Cardiac septum (tissue), 1 donor: ENCODE measurements around the gene PIP5K1A. TPM values are rescaled to one million over a fixed set of nuclear protein-coding genes. Genes with fewer than 3 reads are reported as not detected.

Experiments used
- DNase-seq: peaks from one replicate; pipeline ENCODE4 v3.0.0-alpha.2; 2020; ENCODE audit warnings: low spot score
- intact Hi-C: fragments of 100-400 bp; cut with DNase I; formaldehyde crosslinking; loops from one replicate; pipeline ENCODE4 v1.14.0; 2022
- total RNA-seq: library from RNA; stranded (reverse); fragmentation: NEBNext Ultra II Directional; extraction: Animal tissue kit (Norgen Biotek cat#: 25700); gene quantifications from one replicate; pipeline ENCODE4 v1.2.1, GENCODE V29; 2021
- donor health status: DM: no; HTN: no; CAD: no.

PIP5K1A gene
- total RNA-seq, 1 donor from 2014 or later: 40.6 TPM

- intact Hi-C loops: loop anchor here (2.0 kb wide), 1 partner anchor 28 kb away; the partner anchor contains the start of gene PSMD4
- DNase-seq: no peak
These were observed 84.8 kb downstream of the PIP5K1A start for GRCh38 chr1:151282883-151283725.

- DNase-seq: no peak
- intact Hi-C loops: no loop called here
These were observed 85.7 kb downstream of the PIP5K1A start for GRCh38 chr1:151284013-151284577.

DNA sequence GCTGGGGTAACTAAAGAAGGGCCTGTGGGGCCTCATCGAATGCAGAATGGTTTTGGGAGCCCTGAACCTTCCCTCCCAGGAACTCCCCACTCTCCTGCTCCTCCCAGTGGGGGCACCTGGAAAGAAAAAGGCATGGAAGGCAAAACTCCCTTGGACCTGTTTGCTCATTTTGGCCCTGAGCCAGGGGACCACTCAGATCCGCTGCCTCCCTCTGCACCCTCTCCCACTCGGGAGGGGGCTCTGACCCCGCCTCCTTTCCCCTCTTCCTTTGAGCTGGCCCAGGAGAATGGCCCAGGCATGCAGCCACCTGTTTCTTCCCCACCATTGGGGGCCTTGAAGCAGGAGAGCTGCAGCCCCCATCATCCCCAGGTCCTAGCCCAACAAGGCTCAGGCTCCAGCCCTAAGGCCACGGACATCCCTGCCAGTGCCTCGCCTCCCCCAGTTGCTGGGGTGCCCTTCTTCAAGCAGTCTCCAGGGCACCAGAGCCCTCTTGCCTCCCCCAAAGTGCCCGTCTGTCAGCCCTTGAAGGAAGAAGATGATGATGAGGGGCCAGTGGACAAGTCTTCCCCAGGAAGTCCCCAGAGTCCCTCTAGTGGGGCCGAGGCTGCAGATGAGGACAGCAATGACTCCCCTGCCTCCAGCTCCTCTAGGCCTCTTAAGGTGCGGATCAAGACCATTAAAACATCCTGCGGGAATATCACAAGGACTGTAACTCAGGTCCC, 88.4 kb downstream of the PIP5K1A start:
- intact Hi-C loops: no loop called here
- no peak for DNase-seq

GRCh38 chr1:151287341-151287699, 89.0 kb downstream of the PIP5K1A start:
- intact Hi-C loops: no loop called here
- no peak for DNase-seq

GRCh38 chr1:151287767-151288500, 89.6 kb downstream of the PIP5K1A start:
- DNase-seq: no peak
- intact Hi-C loops: no loop called here

DNA sequence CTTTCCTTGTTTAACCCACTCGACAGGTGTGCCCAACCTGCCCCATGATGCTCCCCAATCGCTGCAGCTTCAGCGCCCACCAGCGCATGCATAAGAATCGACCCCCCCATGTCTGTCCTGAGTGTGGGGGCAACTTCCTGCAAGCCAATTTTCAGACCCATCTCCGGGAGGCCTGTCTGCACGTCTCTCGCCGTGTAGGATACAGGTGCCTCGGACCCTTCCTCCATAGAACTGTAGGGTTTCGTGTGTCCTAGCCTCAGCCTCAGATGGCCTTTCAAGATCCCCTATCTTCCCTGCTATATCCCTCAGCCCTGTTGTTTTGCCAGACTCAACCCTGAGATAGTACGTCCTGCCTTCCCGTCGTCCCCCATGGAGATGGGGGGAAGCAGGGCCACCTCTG, 90.2 kb downstream of the PIP5K1A start:
- intact Hi-C loops: no loop called here
- DNase-seq: no peak

DNA sequence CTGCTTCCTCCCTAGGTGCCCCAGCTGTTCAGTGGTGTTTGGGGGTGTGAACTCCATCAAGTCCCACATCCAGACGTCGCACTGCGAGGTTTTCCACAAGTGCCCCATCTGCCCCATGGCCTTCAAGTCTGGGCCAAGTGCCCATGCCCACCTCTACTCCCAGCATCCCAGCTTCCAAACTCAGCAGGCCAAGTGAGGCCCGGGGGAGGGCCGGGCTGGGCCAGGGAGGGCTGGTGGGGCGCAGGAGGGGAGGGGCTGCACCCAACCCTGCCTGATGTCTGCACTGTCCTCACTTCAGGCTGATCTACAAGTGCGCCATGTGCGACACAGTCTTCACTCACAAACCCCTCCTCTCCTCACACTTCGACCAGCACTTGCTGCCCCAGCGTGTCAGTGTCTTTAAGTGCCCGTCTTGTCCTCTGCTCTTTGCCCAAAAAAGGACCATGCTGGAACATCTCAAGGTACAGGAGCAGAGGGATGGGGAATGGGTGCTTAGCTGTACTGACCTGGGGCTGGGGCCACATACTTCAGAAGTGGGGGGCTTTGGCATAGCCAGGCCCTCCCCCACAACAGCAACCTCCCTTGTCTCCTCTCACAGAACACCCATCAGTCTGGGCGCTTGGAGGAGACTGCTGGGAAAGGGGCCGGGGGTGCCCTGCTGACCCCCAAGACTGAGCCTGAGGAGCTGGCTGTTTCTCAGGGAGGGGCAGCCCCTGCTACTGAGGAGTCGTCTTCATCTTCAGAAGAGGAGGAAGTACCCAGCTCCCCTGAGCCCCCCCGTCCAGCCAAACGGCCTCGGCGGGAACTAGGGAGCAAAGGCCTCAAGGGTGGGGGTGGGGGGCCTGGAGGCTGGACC, 91.0 kb downstream of the PIP5K1A start:
- intact Hi-C loops: no loop called here
- DNase-seq: no peak

DNA sequence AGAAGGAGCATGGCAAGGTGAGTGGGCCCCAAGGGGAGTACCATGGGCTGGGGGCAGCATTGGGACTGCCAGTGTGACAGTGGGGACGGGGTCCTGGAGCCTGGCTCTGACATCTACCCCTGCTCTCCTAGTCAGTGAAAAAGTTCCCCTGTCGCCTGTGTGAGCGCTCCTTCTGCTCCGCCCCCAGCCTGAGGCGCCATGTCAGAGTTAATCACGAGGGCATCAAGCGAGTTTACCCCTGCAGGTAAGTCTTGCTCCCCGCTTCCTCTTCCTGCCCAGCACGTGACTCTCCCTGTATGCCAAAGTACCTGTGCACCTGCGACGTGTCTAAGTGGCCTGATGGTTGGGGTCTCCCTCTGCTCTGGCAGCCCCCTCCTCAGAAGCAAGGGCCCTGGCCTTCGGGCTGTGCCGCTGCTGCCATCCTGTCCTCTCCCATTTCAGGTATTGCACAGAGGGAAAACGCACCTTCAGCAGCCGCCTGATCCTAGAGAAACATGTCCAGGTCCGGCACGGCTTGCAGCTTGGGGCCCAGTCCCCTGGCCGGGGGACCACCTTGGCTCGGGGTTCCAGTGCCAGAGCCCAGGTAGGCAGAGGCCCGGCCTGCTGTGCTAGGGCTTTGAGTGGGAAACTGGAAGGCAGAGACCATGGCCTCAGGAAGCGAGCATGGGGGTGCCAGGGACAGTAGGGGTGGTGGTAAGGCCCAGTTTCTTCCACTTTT, 91.8 kb downstream of the PIP5K1A start:
- DNase-seq: no peak
- intact Hi-C loops: no loop called here

DNA sequence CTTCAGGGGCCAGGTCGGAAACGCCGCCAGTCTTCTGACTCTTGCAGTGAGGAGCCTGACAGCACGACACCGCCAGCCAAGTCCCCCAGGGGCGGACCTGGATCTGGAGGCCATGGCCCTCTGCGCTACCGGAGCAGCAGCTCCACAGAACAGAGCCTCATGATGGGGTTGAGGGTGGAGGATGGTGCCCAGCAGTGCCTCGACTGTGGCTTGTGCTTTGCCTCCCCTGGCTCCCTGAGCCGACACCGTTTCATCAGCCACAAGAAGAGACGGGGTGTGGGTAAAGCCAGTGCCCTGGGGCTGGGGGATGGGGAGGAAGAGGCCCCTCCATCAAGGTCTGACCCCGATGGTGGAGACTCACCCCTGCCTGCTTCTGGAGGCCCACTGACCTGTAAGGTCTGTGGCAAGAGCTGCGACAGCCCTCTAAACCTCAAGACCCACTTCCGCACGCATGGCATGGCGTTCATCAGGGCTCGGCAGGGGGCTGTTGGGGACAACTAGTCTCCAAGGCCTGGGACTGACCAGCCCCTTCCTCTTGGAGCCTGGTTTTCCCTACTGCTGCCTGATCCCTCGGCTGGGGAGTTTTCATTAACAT, 92.5 kb downstream of the PIP5K1A start:
- DNase-seq: no peak
- intact Hi-C loops: no loop called here

GRCh38 chr1:151292207-151293030, 94.1 kb downstream of the PIP5K1A start:
- DNase-seq: no peak
- intact Hi-C loops: no loop called here

DNA sequence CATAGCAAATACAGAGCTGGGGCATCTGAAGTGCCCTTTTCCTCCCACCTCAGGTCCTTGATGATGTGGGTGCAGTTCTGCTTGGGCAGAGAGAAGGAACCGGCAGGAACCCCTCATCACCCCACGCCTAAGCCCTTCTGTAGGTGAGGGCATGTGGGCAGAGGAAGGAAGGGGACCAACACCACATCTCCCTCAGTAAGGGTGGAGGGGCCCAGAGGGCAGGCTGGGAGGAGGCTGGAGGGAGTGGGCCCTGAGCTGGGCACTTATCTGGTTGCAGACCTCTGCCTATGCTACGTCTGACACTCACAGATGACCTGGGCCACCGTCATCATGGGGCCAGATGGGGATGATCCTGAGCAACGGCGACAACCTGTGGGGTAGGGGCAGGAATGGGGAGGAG, 94.7 kb downstream of the PIP5K1A start:
- intact Hi-C loops: no loop called here
- DNase-seq: no peak

DNA sequence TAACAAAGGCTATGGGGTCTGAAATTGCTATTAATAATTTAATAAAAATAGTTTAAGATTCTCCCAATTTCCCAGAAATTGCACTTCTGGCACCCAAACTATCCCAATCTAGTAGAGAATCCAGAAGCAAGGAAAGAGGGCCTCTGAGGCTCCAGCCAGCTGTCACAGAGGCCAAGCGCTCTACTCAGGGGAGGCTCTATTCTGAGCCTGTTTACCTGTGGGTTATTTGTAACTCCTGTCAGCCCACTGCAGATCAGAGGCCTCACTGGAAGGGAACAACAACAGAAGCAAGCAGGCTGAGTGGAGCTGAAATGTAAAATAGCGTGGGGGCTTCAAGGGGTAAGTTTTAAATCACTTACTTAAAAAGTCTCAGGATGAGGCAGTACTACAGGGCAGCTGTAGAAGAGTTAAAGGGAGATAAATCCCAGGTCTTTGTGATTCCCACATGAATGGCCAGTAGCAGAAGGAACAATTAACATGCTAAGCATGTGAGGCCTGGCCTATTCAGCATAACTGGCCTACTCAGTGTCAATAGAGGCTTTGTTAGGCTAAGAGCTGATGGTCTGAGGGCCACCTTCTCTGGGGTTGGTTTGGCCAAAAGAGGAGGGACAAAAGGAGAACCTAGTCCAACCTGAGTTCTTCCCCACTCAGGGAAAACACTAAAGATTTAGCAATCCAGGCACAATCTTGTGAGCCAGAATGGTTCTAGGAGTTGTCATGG, 96.5 kb downstream of the PIP5K1A start:
- intact Hi-C loops: no loop called here
- no peak for DNase-seq

Other genes starting within 250 kb of the PIP5K1A start
- gene CERS2, start 223.7 kb upstream of the PIP5K1A start, total RNA-seq: 76.0 TPM
- gene ANXA9, start 216.3 kb upstream of the PIP5K1A start, total RNA-seq: 0.16 TPM
- 49.1 TPM for gene MINDY1, start 191.7 kb upstream of the PIP5K1A start, total RNA-seq
- 31.0 TPM for gene PRUNE1, start 190.1 kb upstream of the PIP5K1A start, total RNA-seq
- gene BNIPL, start 162.0 kb upstream of the PIP5K1A start, total RNA-seq: 0.32 TPM
- gene C1orf56, start 150.8 kb upstream of the PIP5K1A start, total RNA-seq: 8.9 TPM
- 44.2 TPM for gene CDC42SE1, start 138.9 kb upstream of the PIP5K1A start, total RNA-seq
- gene MLLT11, start 138.2 kb upstream of the PIP5K1A start, total RNA-seq: 58.7 TPM
- gene GABPB2, start 127.8 kb upstream of the PIP5K1A start, total RNA-seq: 11.7 TPM
- gene SEMA6C, start 51.9 kb upstream of the PIP5K1A start, total RNA-seq: 46.5 TPM
- 0.86 TPM for gene TNFAIP8L2, start 41.9 kb upstream of the PIP5K1A start, total RNA-seq
- gene LYSMD1, start 32.6 kb upstream of the PIP5K1A start, total RNA-seq: 12.5 TPM
- 20.7 TPM for gene SCNM1, start 32.4 kb upstream of the PIP5K1A start, total RNA-seq
- not detected for gene TMOD4, start 22.6 kb upstream of the PIP5K1A start, total RNA-seq
- gene VPS72, start 8.4 kb upstream of the PIP5K1A start, total RNA-seq: 34.1 TPM
- 137 TPM for gene PSMD4, start 56.2 kb downstream of the PIP5K1A start, total RNA-seq
- gene ZNF687, start 83.7 kb downstream of the PIP5K1A start, total RNA-seq: 12.8 TPM
- gene PI4KB, start 128.9 kb downstream of the PIP5K1A start, total RNA-seq: 47.7 TPM
- 27.2 TPM for gene RFX5, start 148.7 kb downstream of the PIP5K1A start, total RNA-seq
- gene SELENBP1, start 174.2 kb downstream of the PIP5K1A start, total RNA-seq: 21.2 TPM
- 186 TPM for gene PSMB4, start 201.0 kb downstream of the PIP5K1A start, total RNA-seq